ENCODE data around the gene LURAP1L. TPM values are rescaled to one million over a fixed set of nuclear protein-coding genes. Genes with fewer than 3 reads are reported as not detected.

The LURAP1L gene
- total RNA-seq, 4 donors from 2014 or later: 9.6 to 26.0 (median 12.6) TPM

DNA sequence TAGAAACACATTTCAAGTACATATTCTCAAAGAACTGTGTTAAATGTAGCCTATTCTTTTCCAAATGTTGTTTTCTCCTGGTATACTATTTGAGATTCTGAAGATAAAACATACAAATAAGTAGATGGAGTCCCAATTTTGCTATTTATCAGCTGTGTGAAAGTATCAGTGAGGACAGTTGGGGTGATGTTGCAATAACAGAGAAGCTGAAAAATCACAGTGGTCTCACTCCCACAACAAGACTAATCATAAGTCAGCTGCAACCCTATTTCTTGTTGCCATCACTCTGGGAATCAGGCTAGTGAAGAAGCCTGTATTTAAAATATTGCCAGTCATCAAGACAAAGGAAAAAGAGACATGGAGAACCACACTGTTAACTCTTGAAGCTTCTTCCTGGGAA, 25.9 kb upstream of the LURAP1L start:
- DNase-seq (ENCODE audit: low spot score in 2 of 2): no peak
- no peaks in the 10 kb centered on the region for H3K27me3 ChIP-seq
- no peak overlapping the region for H3K4me3 ChIP-seq
- no peaks in the 10 kb centered on the region for H3K9me3 ChIP-seq
- H3K4me1 ChIP-seq: no peaks in the 10 kb centered on the region
- no peaks in the 10 kb centered on the region for H3K36me3 ChIP-seq
- no peak overlapping the region for H3K27ac ChIP-seq
- no peak for TF ChIP-seq EP300 (IDR thresholded peaks at IDR 0.05)
- TF ChIP-seq, protein P1, sequence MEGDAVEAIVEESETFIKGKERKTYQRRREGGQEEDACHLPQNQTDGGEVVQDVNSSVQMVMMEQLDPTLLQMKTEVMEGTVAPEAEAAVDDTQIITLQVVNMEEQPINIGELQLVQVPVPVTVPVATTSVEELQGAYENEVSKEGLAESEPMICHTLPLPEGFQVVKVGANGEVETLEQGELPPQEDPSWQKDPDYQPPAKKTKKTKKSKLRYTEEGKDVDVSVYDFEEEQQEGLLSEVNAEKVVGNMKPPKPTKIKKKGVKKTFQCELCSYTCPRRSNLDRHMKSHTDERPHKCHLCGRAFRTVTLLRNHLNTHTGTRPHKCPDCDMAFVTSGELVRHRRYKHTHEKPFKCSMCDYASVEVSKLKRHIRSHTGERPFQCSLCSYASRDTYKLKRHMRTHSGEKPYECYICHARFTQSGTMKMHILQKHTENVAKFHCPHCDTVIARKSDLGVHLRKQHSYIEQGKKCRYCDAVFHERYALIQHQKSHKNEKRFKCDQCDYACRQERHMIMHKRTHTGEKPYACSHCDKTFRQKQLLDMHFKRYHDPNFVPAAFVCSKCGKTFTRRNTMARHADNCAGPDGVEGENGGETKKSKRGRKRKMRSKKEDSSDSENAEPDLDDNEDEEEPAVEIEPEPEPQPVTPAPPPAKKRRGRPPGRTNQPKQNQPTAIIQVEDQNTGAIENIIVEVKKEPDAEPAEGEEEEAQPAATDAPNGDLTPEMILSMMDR (IDR thresholded peaks at IDR 0.05): no peak
- no peak for TF ChIP-seq POLR2AphosphoS5 (IDR thresholded peaks at IDR 0.05)
- no peak for TF ChIP-seq POLR2A (IDR thresholded peaks at IDR 0.05)

DNA sequence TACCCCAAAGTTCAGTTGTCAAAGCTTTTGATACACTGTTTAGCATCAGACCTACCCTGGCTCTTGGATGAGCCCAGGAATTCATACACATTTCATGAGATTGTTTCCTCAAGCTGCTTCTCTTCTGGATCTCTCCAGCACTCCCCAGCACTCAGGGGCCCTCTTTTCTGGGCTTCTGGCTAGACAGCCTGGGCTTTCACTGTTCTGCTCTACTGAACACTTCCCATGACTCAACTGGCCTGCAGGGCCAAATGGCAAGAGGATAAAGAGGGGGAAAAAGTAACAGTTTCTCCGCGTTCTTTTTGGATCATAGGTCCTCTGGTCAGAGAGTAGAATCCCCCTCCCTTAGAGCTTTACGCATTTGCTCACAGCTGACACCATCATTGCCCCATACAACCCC, 20.9 kb upstream of the LURAP1L start:
- Histone ChIP-seq H3K27me3 (no peaks in the 10 kb centered on the region), H3K4me3 (no peak overlapping the region), H3K4me1 (no peaks in the 10 kb centered on the region), H3K27ac (no peak overlapping the region), H3K36me3 (no peaks in the 10 kb centered on the region), H3K9me3 (no peaks in the 10 kb centered on the region)
- 77% methylated on average over 3 of the region's 3 CpGs for WGBS
- DNase-seq (ENCODE audit: low spot score in 2 of 2): no peak
- no peak for TF ChIP-seq POLR2A (IDR thresholded peaks at IDR 0.05)
- TF ChIP-seq, protein P1 (IDR thresholded peaks at IDR 0.05): no peak
- no peak for TF ChIP-seq POLR2AphosphoS5 (IDR thresholded peaks at IDR 0.05)
- TF ChIP-seq EP300 (IDR thresholded peaks at IDR 0.05): no peak

DNA sequence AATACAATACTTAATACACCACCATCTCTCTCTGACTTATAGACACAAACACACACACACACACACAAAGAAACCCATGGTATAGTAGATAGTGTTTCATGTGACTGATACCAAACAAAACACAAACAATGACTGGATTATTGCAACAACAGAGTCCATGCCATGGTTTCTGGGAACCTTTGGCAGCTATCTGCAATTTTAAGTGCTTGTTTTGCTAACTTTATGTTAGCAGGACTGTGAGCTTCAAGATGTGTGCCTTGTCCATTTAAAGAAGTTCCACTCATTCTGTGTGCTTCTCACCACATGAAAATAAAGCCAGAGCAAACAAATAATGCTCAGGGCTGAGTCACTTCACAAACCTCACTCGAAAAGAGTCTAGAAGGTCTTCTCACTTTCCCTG, 15.1 kb upstream of the LURAP1L start:
- no peak overlapping the region for H3K4me3 ChIP-seq
- TF ChIP-seq POLR2AphosphoS5 (IDR thresholded peaks at IDR 0.05) (no peak), EP300 (IDR thresholded peaks at IDR 0.05) (no peak), POLR2A (IDR thresholded peaks at IDR 0.05) (no peak)
- TF ChIP-seq, protein P1 (IDR thresholded peaks at IDR 0.05): no peak
- H3K36me3 ChIP-seq: no peaks in the 10 kb centered on the region
- H3K9me3 ChIP-seq: no peaks in the 10 kb centered on the region
- 62% methylated on average over 1 of the region's 1 CpG for WGBS
- no peaks in the 10 kb centered on the region for H3K27me3 ChIP-seq
- no peak for DNase-seq (ENCODE audit: low spot score in 2 of 2)
- H3K27ac ChIP-seq: no peak overlapping the region
- H3K4me1 ChIP-seq: no peaks in the 10 kb centered on the region

DNA sequence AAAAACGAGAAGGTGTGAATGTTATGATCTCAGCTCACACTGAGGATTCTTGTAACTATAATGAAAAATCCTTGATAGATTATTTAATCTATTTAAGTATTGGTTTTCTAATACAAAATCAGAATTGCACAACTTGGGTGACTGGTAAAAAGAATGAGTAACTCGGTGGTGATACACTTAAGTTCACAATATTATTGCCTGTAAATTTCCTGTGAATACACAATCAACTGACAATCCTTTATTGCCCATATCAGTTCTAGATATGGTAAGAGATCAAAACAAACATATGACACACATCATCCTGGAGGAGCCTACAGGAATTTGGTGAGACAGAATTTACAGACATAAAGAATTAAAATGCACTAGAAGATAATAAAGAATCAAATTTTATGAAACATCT, 14.1 kb upstream of the LURAP1L start:
- no peak overlapping the region for H3K27ac ChIP-seq
- no peak for DNase-seq (ENCODE audit: low spot score in 2 of 2)
- no peaks in the 10 kb centered on the region for H3K36me3 ChIP-seq
- no peaks in the 10 kb centered on the region for H3K9me3 ChIP-seq
- TF ChIP-seq POLR2A (IDR thresholded peaks at IDR 0.05): no peak
- no peak for TF ChIP-seq EP300 (IDR thresholded peaks at IDR 0.05)
- TF ChIP-seq POLR2AphosphoS5 (IDR thresholded peaks at IDR 0.05): no peak
- TF ChIP-seq, protein P1 (IDR thresholded peaks at IDR 0.05): no peak
- H3K27me3 ChIP-seq: no peaks in the 10 kb centered on the region
- H3K4me3 ChIP-seq: no peak overlapping the region
- H3K4me1 ChIP-seq: no peaks in the 10 kb centered on the region
- 86% methylated on average over 2 of the region's 2 CpGs for WGBS

DNA sequence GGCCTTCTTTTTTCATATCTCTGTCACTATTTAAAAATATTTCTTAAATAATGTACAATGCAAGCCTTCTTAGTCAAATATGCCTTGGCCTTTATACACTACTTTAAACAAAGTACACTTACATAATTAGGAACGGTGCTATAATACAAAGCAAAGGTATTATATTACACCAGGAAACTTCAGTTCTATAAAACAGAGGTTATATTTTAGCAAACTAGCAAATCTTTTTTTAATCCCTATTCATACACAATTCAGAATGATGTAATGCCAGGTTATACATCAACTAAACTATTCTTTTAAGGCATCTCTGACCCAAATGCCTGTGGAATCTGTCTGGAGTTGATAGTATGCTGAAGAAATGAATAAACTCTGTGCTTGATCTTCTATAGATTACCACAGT, 10.7 kb upstream of the LURAP1L start:
- DNase-seq (ENCODE audit: low spot score in 2 of 2): no peak
- H3K27ac ChIP-seq: no peak overlapping the region
- H3K4me1 ChIP-seq: peaks cover 4% of the 10 kb centered on the region
- WGBS: 84% methylated on average over 1 of the region's 1 CpG
- H3K9me3 ChIP-seq: no peaks in the 10 kb centered on the region
- no peaks in the 10 kb centered on the region for H3K36me3 ChIP-seq
- TF ChIP-seq POLR2AphosphoS5 (IDR thresholded peaks at IDR 0.05): no peak
- TF ChIP-seq EP300 (IDR thresholded peaks at IDR 0.05): no peak
- TF ChIP-seq, protein P1 (IDR thresholded peaks at IDR 0.05): no peak
- no peak for TF ChIP-seq POLR2A (IDR thresholded peaks at IDR 0.05)
- no peak overlapping the region for H3K4me3 ChIP-seq
- no peaks in the 10 kb centered on the region for H3K27me3 ChIP-seq

Measured in suprapubic skin (tissue), 4 donors.